Tibial artery (tissue), 4 donors: ENCODE results near the gene PDGFRA.

ENCODE experiments used
- DNase-seq, 2 donors: peaks; one replicate each; pipeline ENCODE4 v3.0.0-alpha.2; 2019
- H3K27ac ChIP-seq, 2 donors: fragments of 200-600 bp; sonication (generic) in 1 of 2; 1 replicate in 1 of 2; 2 replicates in 1 of 2; pipeline ENCODE4 v1.5.1; 2018 to 2019; ENCODE audit warnings: mild to moderate bottlenecking in 1 of 2
- H3K27me3 ChIP-seq, 2 donors: fragments of 200-600 bp; sonication (generic) in 1 of 2; one replicate each; pipeline versions ENCODE4 v1.5.1 to v1.6.0; 2016 to 2019
- H3K36me3 ChIP-seq, 3 donors: fragments of 200-600 bp; sonication (generic) in 2 of 3; one replicate each; pipeline ENCODE4 v1.5.1; 2016 to 2019; ENCODE audit warnings: mild to moderate bottlenecking in 2 of 3
- H3K4me1 ChIP-seq, 4 donors: fragments of 200-600 bp; sonication (generic) in 2 of 4; 1 replicate in 3 of 4; 2 replicates in 1 of 4; pipeline ENCODE4 v1.5.1; 2016 to 2019
- H3K4me3 ChIP-seq, 2 donors: fragments of 200-600 bp; sonication (generic) in 1 of 2; 1 replicate in 1 of 2; 2 replicates in 1 of 2; pipeline ENCODE4 v1.5.1; 2018 to 2019; ENCODE audit warnings: mild to moderate bottlenecking in 2 of 2
- H3K9me3 ChIP-seq, 3 donors: fragments of 200-600 bp; sonication (generic) in 1 of 3; one replicate each; pipeline ENCODE4 v1.5.1; 2016 to 2019
- intact Hi-C: fragments of 100-400 bp; cut with DNase I; formaldehyde crosslinking; loops from one replicate; pipeline ENCODE4 v1.15.0; 2023; ENCODE audit warnings: low total_unique reads
- TF ChIP-seq, protein P1 (sequence below), 2 experiments: fragments of 200-600 bp in 1 of 2; fragments of 450-650 bp in 1 of 2; IDR thresholded peaks; one replicate each; pipeline ENCODE4 v1.5.1; 2017 to 2019; ENCODE audit warnings: antibody characterized with exemption in 2 of 2, mild to moderate bottlenecking in 1 of 2, moderate library complexity in 1 of 2

Gene PDGFRA

DNA sequence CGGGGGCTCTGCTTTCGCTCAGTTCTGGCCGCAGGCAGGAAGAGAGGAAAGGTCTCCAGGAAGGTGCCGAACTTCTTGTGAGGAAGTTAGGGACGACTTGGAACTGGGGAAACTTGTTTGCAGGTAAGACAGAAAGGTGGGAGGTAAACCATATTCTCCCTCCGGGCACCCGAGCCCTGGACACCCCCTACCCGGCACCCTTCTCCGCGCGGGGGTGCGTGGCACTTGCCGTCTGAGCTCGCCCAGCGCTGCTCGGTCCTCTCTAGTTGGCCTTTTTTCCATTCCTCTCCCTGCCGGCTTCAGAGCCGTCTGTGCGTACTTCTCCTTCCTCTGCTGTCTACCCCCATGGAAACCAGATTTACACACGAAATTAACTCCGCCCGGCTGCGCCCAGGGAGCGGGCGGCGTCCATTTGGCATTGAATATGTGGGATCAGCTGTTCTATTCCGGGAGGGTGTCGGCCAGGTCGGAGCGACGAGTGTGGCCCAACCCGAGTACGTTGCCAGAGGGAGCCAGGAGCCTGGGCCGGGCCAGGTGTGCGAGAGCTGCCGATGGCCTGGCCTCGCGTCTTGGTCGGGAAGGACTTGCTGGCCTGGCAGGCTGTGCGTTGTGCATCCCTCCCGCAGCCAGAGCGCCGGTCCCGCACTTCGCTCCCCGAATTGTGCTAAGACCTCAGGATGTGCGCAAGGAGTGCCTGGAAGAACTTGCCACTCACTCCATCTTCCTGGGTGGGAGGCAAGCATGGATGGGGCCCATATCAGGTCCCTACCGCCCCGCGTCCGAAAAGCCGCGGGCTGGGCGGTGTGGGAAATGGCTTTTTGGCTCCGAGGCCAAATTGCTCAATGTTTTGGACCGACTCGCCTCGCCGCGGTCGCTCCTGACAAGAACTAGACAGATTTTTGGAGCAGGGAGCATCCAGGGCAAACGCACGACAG, 1.7 kb downstream of the PDGFRA start:
- peaks cover 3 to 70% of the 10 kb centered on the region in 2 donors for H3K27me3 ChIP-seq
- TF ChIP-seq, protein P1, sequence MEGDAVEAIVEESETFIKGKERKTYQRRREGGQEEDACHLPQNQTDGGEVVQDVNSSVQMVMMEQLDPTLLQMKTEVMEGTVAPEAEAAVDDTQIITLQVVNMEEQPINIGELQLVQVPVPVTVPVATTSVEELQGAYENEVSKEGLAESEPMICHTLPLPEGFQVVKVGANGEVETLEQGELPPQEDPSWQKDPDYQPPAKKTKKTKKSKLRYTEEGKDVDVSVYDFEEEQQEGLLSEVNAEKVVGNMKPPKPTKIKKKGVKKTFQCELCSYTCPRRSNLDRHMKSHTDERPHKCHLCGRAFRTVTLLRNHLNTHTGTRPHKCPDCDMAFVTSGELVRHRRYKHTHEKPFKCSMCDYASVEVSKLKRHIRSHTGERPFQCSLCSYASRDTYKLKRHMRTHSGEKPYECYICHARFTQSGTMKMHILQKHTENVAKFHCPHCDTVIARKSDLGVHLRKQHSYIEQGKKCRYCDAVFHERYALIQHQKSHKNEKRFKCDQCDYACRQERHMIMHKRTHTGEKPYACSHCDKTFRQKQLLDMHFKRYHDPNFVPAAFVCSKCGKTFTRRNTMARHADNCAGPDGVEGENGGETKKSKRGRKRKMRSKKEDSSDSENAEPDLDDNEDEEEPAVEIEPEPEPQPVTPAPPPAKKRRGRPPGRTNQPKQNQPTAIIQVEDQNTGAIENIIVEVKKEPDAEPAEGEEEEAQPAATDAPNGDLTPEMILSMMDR (IDR thresholded peaks at IDR 0.05), result no peak
- peak overlapping the region; percentile 73 to 82 for H3K27ac ChIP-seq
- intact Hi-C loops, result loop anchor here (5.0 to 10.0 kb wide), 3 partner anchors 128 to 1216 kb away; partner anchors contain the start of gene GSX2
- peak; percentile 70 to 86 for DNase-seq
- peak overlapping the region; percentile 58 to 69 for H3K4me3 ChIP-seq
- H3K9me3 ChIP-seq, result no peaks in the 10 kb centered on the region
- no peaks in the 10 kb centered on the region for H3K36me3 ChIP-seq
- peaks cover 15 to 84% (median 65%) of the 10 kb centered on the region in 4 donors for H3K4me1 ChIP-seq

DNA sequence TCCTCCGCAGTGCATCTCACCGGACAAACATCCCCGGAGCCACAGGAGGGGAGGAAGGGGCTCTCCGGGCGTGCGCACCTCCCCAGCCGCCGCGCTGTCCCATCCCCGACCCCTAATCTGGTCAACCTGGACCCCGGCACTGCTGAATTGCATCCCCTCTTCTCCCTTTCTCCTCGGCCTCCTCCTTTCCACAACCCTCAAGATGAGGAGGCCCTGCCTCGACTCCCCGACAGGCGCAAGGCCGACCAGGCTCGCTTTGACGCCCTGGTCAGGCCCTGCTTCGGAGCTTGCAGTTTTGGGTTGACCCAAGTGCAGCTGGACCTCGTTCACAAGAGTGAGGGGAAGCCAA, 2.3 kb downstream of the PDGFRA start:
- intact Hi-C loops, result loop anchor here (5.0 to 10.0 kb wide), 3 partner anchors 129 to 1217 kb away; partner anchors contain the start of gene GSX2
- no peak for DNase-seq
- H3K27me3 ChIP-seq, result peaks cover 3 to 64% of the 10 kb centered on the region in 2 donors
- H3K27ac ChIP-seq, result peak overlapping the region; percentile 73 to 82
- H3K36me3 ChIP-seq, result no peaks in the 10 kb centered on the region
- H3K4me1 ChIP-seq, result peaks cover 15 to 77% (median 61%) of the 10 kb centered on the region in 4 donors
- H3K9me3 ChIP-seq, result no peaks in the 10 kb centered on the region
- peak overlapping the region; percentile 58 to 69 for H3K4me3 ChIP-seq
- TF ChIP-seq, protein P1 (IDR thresholded peaks at IDR 0.05), result no peak

DNA sequence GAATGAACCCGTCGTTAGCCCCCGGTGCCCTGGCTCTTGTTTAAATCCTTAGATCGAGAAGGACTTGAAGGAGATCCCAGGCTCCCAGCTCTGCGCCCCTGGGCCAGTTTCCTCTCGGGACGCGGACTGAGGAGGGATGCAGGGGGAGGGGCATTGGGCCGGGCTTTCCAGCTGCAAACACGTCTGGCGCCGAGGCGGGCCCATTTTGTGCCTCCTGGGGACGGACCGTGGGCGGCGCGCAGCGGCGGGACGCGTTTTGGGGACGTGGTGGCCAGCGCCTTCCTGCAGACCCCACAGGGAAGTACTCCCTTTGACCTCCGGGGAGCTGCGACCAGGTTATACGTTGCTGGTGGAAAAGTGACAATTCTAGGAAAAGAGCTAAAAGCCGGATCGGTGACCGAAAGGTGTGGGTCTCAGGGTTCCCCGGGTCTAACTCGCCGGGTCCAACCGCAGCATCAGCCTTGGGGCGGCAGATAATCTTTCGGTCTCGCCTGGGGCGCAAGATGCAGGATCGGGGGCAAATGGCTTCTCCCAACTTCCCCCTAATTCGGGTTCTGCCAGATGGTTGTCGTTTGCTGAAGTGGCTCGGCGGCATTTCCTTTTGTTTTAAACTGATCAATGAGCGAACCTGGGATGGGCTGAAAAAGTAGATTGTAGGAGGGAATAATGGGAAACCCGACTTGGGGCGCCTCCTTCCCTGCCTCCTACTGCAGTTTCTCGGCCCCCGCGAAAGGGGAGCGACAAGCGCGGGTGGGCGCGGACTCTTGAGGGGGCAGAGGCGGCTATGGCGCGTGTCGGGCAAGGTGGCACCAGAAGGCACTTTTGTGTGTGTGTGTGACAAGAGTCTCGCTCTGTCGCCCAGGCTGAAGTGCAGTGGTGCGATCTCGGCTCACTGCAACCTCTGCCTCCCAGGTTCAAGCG, 2.9 kb downstream of the PDGFRA start:
- intact Hi-C loops, result loop anchor here (5.0 to 10.0 kb wide), 3 partner anchors 130 to 1217 kb away; partner anchors contain the start of gene GSX2
- Histone ChIP-seq H3K4me1 (peaks cover 15 to 71% (median 55%) of the 10 kb centered on the region in 4 donors), H3K4me3 (peak overlapping the region; percentile 58 to 69)

DNA sequence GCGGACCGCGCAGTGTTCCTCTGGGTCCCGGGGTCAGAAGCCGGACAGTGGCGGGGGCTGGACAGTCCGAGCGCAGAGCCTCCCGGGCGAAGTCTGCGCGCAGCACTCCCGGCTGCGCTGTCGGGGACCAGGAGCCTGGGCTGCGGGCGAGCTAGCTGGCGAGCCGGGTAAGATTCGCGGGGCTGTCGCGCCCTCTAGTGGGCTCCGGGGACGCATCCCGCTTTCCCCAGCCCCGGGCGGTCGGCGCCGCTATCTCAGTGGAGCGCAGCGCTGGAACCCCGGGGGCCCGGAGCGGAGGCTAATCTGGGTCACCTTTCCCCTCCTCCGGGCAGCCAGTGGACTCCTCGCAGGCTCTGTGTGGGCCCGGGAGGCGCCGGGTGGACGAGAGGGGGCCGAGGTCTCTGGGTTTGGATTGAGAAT, 4.2 kb downstream of the PDGFRA start:
- H3K4me3 ChIP-seq, result peak overlapping the region; percentile 58 to 69
- TF ChIP-seq, protein P1 (IDR thresholded peaks at IDR 0.05), result peak; percentile 83 to 85
- intact Hi-C loops, result loop anchor here (5.0 to 10.0 kb wide), 3 partner anchors 131 to 1218 kb away; partner anchors contain the start of gene GSX2
- peaks cover 3 to 45% of the 10 kb centered on the region in 2 donors for H3K27me3 ChIP-seq
- H3K9me3 ChIP-seq, result no peaks in the 10 kb centered on the region
- H3K27ac ChIP-seq, result peak overlapping the region; percentile 73 to 82
- peaks cover 15 to 58% (median 43%) of the 10 kb centered on the region in 4 donors for H3K4me1 ChIP-seq
- peak; percentile 76 to 91 for DNase-seq
- H3K36me3 ChIP-seq, result no peaks in the 10 kb centered on the region

More for the DNA sequence above, 2.9 kb downstream of the PDGFRA start:
- TF ChIP-seq, protein P1 (IDR thresholded peaks at IDR 0.05), result no peak
- H3K27me3 ChIP-seq, result peaks cover 3 to 57% of the 10 kb centered on the region in 2 donors
- H3K9me3 ChIP-seq, result no peaks in the 10 kb centered on the region
- peak overlapping the region; percentile 73 to 82 for H3K27ac ChIP-seq
- H3K36me3 ChIP-seq, result no peaks in the 10 kb centered on the region
- peak; percentile 75 to 91 for DNase-seq
